Erythroblast (primary cell): ENCODE data around the gene TFIP11.

Source experiments
- GATA1 ChIP-seq: IDR thresholded peaks from 2 replicates; pipeline ENCODE4 v1.6.1; 2011; ENCODE audit warnings: low read depth, mild to moderate bottlenecking, control low read depth, low read length, moderate library complexity
- POLR2A ChIP-seq: IDR thresholded peaks from 2 replicates; pipeline ENCODE4 v1.6.1; 2011; ENCODE audit warnings: mild to moderate bottlenecking, low read length

DNA sequence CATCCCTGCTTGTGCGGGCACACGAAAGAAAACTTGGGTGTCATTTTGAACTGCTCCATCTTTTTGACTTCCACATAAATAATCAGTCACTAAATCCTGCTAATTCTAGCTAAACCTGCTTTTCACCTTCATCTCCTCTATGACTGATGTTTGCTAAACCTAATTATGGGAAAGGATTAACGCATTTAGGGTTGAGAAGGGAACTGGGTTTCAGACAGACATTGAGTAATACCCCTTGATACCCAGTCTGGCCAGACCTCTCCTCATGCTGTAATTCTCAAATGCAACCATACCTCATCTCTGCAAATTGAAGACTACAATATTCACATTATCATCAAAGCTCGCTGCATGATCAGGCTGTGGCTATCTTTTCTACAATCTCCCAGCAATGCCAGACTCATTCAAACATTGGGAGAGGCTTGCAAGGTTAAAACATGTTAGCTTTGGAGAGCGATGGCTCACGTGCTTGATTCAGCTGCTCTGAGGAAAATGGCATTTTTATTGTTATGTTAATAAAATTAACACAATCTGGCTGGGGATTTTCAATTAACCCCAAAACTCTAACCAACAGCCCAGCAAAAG is 31.1 kb downstream of the TFIP11 start:
- TF ChIP-seq POLR2A (no peak), GATA1 (no peak)
